ENCODE data around the gene KPNA4.
"Not testable (repeated sequence)": the region's sequence is repeated elsewhere in the genome, so short reads cannot be mapped to it uniquely, and the experiment has no call there.

DNA sequence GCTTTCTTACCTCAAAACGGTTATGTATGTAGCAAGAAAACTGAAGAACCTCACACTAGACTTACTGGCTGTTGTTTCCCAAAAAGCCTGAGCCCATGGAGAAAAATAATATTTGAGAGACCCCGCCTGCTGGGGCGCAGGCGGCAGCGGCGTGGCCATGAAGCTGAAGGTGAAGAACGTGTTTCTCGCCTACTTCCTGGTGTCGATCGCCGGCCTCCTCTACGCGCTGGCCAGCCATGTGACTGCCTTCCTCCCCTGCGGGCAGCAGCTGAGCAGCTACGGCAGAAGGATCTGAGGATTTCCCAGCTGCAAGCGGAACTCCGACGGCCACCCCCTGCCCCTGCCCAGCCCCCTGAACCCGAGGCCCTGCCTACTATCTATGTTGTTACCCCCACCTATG lies 113.1 kb downstream of the KPNA4 start:
- not testable (repeated sequence) for TF ChIP-seq POLR2A (IDR thresholded peaks at IDR 0.05)
- TF ChIP-seq, protein P1, sequence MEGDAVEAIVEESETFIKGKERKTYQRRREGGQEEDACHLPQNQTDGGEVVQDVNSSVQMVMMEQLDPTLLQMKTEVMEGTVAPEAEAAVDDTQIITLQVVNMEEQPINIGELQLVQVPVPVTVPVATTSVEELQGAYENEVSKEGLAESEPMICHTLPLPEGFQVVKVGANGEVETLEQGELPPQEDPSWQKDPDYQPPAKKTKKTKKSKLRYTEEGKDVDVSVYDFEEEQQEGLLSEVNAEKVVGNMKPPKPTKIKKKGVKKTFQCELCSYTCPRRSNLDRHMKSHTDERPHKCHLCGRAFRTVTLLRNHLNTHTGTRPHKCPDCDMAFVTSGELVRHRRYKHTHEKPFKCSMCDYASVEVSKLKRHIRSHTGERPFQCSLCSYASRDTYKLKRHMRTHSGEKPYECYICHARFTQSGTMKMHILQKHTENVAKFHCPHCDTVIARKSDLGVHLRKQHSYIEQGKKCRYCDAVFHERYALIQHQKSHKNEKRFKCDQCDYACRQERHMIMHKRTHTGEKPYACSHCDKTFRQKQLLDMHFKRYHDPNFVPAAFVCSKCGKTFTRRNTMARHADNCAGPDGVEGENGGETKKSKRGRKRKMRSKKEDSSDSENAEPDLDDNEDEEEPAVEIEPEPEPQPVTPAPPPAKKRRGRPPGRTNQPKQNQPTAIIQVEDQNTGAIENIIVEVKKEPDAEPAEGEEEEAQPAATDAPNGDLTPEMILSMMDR (IDR thresholded peaks at IDR 0.05): not testable (repeated sequence)
